HG02943 (cell line): Measurements from ENCODE around the gene SPRR3.

Experiments
- ATAC-seq: cut with Tn5 transposase; IDR thresholded peaks from one replicate; pipeline ENCODE4 v1.9.1; 2021; ENCODE audit warnings: mild to moderate bottlenecking, low read depth, moderate library complexity; ENCODE audit not compliant: unreplicated experiment

The SPRR3 gene

DNA sequence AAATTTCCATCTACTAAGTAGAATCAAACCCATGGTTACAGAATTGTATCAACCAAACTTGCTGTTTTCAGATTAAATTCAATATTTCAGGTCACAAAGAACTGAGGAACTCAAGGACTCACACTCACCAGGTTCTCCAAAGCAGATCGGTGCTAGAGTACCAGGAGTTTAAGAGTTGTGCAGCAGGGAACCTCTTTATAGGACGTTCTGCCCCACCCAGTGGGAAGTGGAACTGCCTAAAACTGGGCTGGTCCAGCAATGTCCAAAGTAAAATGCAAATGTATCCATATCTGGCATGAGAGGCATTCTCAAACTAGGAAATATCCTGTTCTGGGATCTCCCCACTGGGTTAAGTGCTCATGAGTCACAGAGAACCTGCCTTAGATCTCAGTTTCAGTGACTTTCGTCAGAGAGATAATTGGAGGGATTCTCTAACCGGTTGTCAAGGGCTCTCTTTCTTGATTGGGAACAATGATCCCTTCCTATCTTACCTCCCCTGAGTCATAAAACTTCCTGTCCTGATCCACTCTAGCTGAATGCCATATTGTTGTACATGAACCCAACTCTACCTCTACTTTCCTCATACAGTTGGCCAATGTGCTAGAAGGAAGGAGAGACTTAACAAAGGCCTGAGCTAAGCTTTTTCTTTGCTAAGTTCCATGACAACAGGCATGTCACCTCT lies 39.5 kb downstream of the SPRR3 start, which contains the start of gene SPRR2D:
Gene SPRR2D (minus strand): TSS at position 171 of the 682 bp plus-strand sequence. CDS start 774 bp downstream, outside the sequence.
- ATAC-seq = no peak

DNA sequence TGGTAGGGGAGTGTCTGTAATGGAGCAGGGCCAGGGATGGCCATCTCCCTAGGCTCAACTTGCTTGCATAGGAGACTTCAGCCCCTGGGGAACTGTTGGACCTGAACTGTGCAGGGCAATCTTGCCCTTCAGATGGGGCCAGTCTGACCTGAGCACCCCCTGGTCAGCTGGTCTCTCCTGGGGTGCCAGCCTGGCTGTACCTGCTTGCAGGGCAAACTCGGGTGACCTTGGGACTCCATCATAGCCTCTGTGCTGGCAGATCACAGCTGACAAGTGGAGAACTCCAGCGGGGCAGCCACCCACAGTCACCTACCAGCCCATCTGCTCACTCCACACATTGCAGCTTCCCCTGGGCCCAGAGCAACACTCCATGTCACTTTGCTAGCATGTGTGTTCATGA lies 47.7 kb downstream of the SPRR3 start:
- no peak for ATAC-seq
